Vagina (tissue), 2 donors: ENCODE results near the gene GAMT. TPM values are rescaled to one million over a fixed set of nuclear protein-coding genes. Genes with fewer than 3 reads are reported as not detected.

ENCODE experiments used
- DNase-seq, 2 donors: peaks; one replicate each; pipeline ENCODE4 v3.0.0-alpha.2; 2017; ENCODE audit errors: extremely low spot score in 2 of 2
- H3K27ac ChIP-seq: fragments of 200-600 bp; sonication (generic); one replicate; pipeline ENCODE4 v1.5.1; 2019
- H3K27me3 ChIP-seq: fragments of 200-600 bp; sonication (generic); one replicate; pipeline ENCODE4 v1.5.1; 2019
- H3K36me3 ChIP-seq, 2 donors: fragments of 200-600 bp; sonication (generic); one replicate each; pipeline ENCODE4 v1.5.1; 2017 to 2019
- H3K4me1 ChIP-seq: fragments of 200-600 bp; sonication (generic); one replicate; pipeline ENCODE4 v1.5.1; 2019
- H3K4me3 ChIP-seq, 2 donors: fragments of 200-600 bp; sonication (generic); 1 replicate in 1 of 2; 2 replicates in 1 of 2; pipeline ENCODE4 v1.5.1; 2016 to 2019
- H3K9me3 ChIP-seq: fragments of 200-600 bp; sonication (generic); one replicate; pipeline ENCODE4 v1.5.1; 2019
- CTCF ChIP-seq, 3 experiments: fragments of 450-650 bp in 2 of 3; fragments of 200-600 bp in 1 of 3; sonication (generic) in 1 of 3; IDR thresholded peaks; one replicate each; pipeline ENCODE4 v1.5.1; 2017 to 2019; ENCODE audit warnings: antibody characterized with exemption in 3 of 3, mild to moderate bottlenecking in 2 of 3, moderate library complexity in 2 of 3
- POLR2A ChIP-seq, 2 donors: fragments of 450-650 bp; IDR thresholded peaks; one replicate each; pipeline ENCODE4 v1.6.1; 2017; ENCODE audit warnings: antibody characterized with exemption in 2 of 2, mild to moderate bottlenecking in 2 of 2, moderate library complexity in 2 of 2
- POLR2AphosphoS5 ChIP-seq, 2 donors: sonication (generic); formaldehyde crosslinking; IDR thresholded peaks; one replicate each; pipeline ENCODE4 v1.9.0; 2017; ENCODE audit warnings: antibody characterized with exemption in 2 of 2, mild to moderate bottlenecking in 2 of 2, low read depth in 1 of 2; ENCODE audit not compliant: insufficient read depth in 1 of 2
- intact Hi-C: fragments of 100-400 bp; cut with DNase I; formaldehyde crosslinking; loops from one replicate; pipeline ENCODE4 v1.15.1; 2023
- total RNA-seq: library from RNA; depleted of rRNA; stranded (reverse); fragments of >200 nt; gene quantifications from one replicate; pipeline ENCODE4 v1.2.3, GENCODE V29; 2016

Gene GAMT
- total RNA-seq, 1 donor from 2014 or later = 29.0 TPM

GRCh38 chr19:1364070-1364704 lies 37.2 kb downstream of the GAMT start:
- H3K36me3 ChIP-seq = peaks cover 0 to 52% of the 10 kb centered on the region in 2 donors
- DNase-seq = no peak
- intact Hi-C loops = no loop called here
- no peak overlapping the region for H3K4me3 ChIP-seq
- peaks cover 25% of the 10 kb centered on the region for H3K4me1 ChIP-seq
- H3K27me3 ChIP-seq = no peaks in the 10 kb centered on the region
- TF ChIP-seq POLR2AphosphoS5 (IDR thresholded peaks at IDR 0.05; ENCODE audit: insufficient read depth in 1 of 2, low read depth in 1 of 2) (no peak), CTCF (IDR thresholded peaks at IDR 0.05) (no peak), POLR2A (IDR thresholded peaks at IDR 0.05) (no peak)
- H3K9me3 ChIP-seq = no peaks in the 10 kb centered on the region
- H3K27ac ChIP-seq = no peak overlapping the region

- no peak for TF ChIP-seq POLR2AphosphoS5 (IDR thresholded peaks at IDR 0.05; ENCODE audit: insufficient read depth in 1 of 2, low read depth in 1 of 2)
- no peak for TF ChIP-seq POLR2A (IDR thresholded peaks at IDR 0.05)
- TF ChIP-seq CTCF (IDR thresholded peaks at IDR 0.05) = no peak
- H3K9me3 ChIP-seq = no peaks in the 10 kb centered on the region
- no peaks in the 10 kb centered on the region for H3K27me3 ChIP-seq
- no peak overlapping the region for H3K27ac ChIP-seq
- H3K4me1 ChIP-seq = peaks cover 25% of the 10 kb centered on the region
- intact Hi-C loops = no loop called here
- peaks cover 0 to 51% of the 10 kb centered on the region in 2 donors for H3K36me3 ChIP-seq
- no peak for DNase-seq
- no peak overlapping the region for H3K4me3 ChIP-seq
Observed at GRCh38 chr19:1363599-1363998, 37.7 kb downstream of the GAMT start.

GRCh38 chr19:1362387-1363257 lies 38.7 kb downstream of the GAMT start:
- Histone ChIP-seq H3K27ac (peak overlapping the region; percentile 74), H3K36me3 (peaks cover 0 to 52% of the 10 kb centered on the region in 2 donors)
- intact Hi-C loops = no loop called here

GRCh38 chr19:1361601-1362386 lies 39.5 kb downstream of the GAMT start:
- Histone ChIP-seq H3K36me3 (peaks cover 0 to 47% of the 10 kb centered on the region in 2 donors), H3K9me3 (no peaks in the 10 kb centered on the region), H3K4me3 (peak overlapping the region in 1 of 2 donors; percentile 17), H3K27ac (peak overlapping the region; percentile 74), H3K4me1 (peaks cover 26% of the 10 kb centered on the region), H3K27me3 (no peaks in the 10 kb centered on the region)
- TF ChIP-seq POLR2AphosphoS5 (IDR thresholded peaks at IDR 0.05; ENCODE audit: insufficient read depth in 1 of 2, low read depth in 1 of 2) = no peak
- TF ChIP-seq POLR2A (IDR thresholded peaks at IDR 0.05) = no peak
- TF ChIP-seq CTCF (IDR thresholded peaks at IDR 0.05) = no peak
- DNase-seq = no peak
- intact Hi-C loops = no loop called here

More at GRCh38 chr19:1362387-1363257, 38.7 kb downstream of the GAMT start:
- Histone ChIP-seq H3K9me3 (no peaks in the 10 kb centered on the region), H3K4me1 (peaks cover 25% of the 10 kb centered on the region), H3K4me3 (no peak overlapping the region), H3K27me3 (no peaks in the 10 kb centered on the region)
- TF ChIP-seq POLR2A (IDR thresholded peaks at IDR 0.05) (no peak), CTCF (IDR thresholded peaks at IDR 0.05) (no peak), POLR2AphosphoS5 (IDR thresholded peaks at IDR 0.05; ENCODE audit: insufficient read depth in 1 of 2, low read depth in 1 of 2) (no peak)
- no peak for DNase-seq
